HEK293 (cell line): ENCODE data around the gene PGK1.
"Not testable (repeated sequence)": the region's sequence is repeated elsewhere in the genome, so short reads cannot be mapped to it uniquely, and the experiment has no call there.

Source experiments
- GLI4 ChIP-seq: fragments of 450-650 bp; formaldehyde crosslinking; IDR thresholded peaks from 2 replicates; pipeline ENCODE4 v1.5.1; 2016; ENCODE audit warnings: missing biosample characterization, missing genetic modification characterization
- MYNN ChIP-seq: fragments of 450-650 bp; formaldehyde crosslinking; IDR thresholded peaks from 2 replicates; pipeline ENCODE4 v1.5.1; 2016; ENCODE audit warnings: missing biosample characterization, missing genetic modification characterization, borderline replicate concordance
- SP7 ChIP-seq: fragments of 450-650 bp; formaldehyde crosslinking; IDR thresholded peaks from 2 replicates; pipeline ENCODE4 v1.5.1; 2016; ENCODE audit warnings: missing biosample characterization, missing genetic modification characterization
- ZNF626 ChIP-seq: fragments of 450-650 bp; sonication (Bioruptor Pico); formaldehyde crosslinking; IDR thresholded peaks from 2 replicates; pipeline ENCODE4 v1.5.1; 2018; ENCODE audit warnings: missing biosample characterization, missing genetic modification characterization, inconsistent platforms
- TF ChIP-seq, protein P1 (sequence below): fragments of 450-650 bp; formaldehyde crosslinking; IDR thresholded peaks from 2 replicates; pipeline ENCODE4 v1.5.1; 2017; ENCODE audit warnings: missing biosample characterization, missing genetic modification characterization
- TF ChIP-seq, protein P2 (sequence below): fragments of 450-650 bp; formaldehyde crosslinking; IDR thresholded peaks from 2 replicates; pipeline ENCODE4 v1.5.1; 2016; ENCODE audit warnings: missing biosample characterization, missing genetic modification characterization

DNA sequence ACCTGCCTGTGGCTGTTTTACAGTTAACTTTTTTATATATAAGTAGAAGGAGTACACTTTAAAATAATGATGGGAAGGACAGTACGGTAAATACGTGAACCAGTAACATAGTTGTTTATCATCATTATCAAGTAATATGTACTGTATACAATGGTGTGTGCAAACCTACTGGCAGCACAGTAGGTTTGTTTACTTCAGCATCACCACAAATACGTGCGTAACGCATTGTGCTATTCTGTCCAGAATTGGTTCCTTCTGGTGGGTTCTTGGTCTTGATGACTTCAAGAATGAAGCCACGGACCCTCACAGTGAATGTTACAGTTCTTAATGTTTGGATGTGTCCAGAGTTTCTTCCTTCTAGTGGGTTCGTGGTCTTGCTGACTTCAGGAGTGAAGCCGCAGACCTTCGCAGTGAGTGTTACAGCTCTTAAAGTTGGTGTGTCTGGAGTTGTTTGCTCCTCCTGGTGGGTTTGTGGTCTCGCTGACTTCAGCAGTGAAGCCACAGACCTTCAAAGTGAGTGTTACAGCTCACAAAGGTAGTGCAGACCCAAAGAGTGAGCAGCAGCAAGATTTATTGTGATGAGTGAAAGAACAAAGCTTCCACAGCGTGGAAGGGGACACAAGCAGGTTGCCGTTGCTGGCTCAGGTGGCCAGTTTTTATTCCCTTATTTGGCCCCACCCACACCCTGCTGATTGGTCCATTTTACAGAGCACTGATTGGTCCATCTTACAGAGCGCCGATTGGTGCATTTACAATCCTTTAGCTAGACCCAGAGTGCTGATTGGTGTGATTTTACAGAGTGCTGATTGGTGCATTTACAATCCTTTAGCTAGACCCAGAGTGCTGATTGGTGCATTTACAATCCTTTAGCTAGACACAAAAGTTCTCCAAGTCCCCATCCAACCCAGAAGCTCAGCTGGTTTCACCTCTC, 30.6 kb upstream of the PGK1 start:
- TF ChIP-seq, protein P1, sequence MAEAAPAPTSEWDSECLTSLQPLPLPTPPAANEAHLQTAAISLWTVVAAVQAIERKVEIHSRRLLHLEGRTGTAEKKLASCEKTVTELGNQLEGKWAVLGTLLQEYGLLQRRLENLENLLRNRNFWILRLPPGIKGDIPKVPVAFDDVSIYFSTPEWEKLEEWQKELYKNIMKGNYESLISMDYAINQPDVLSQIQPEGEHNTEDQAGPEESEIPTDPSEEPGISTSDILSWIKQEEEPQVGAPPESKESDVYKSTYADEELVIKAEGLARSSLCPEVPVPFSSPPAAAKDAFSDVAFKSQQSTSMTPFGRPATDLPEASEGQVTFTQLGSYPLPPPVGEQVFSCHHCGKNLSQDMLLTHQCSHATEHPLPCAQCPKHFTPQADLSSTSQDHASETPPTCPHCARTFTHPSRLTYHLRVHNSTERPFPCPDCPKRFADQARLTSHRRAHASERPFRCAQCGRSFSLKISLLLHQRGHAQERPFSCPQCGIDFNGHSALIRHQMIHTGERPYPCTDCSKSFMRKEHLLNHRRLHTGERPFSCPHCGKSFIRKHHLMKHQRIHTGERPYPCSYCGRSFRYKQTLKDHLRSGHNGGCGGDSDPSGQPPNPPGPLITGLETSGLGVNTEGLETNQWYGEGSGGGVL (tag by site-specific recombination), result not testable (repeated sequence)
- not testable (repeated sequence) for TF ChIP-seq SP7 (tag by site-specific recombination); ZNF626; MYNN (tag by site-specific recombination); GLI4 (tag by site-specific recombination)
- TF ChIP-seq, protein P2, sequence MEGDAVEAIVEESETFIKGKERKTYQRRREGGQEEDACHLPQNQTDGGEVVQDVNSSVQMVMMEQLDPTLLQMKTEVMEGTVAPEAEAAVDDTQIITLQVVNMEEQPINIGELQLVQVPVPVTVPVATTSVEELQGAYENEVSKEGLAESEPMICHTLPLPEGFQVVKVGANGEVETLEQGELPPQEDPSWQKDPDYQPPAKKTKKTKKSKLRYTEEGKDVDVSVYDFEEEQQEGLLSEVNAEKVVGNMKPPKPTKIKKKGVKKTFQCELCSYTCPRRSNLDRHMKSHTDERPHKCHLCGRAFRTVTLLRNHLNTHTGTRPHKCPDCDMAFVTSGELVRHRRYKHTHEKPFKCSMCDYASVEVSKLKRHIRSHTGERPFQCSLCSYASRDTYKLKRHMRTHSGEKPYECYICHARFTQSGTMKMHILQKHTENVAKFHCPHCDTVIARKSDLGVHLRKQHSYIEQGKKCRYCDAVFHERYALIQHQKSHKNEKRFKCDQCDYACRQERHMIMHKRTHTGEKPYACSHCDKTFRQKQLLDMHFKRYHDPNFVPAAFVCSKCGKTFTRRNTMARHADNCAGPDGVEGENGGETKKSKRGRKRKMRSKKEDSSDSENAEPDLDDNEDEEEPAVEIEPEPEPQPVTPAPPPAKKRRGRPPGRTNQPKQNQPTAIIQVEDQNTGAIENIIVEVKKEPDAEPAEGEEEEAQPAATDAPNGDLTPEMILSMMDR (tag by site-specific recombination), result not testable (repeated sequence)
